ENCODE results near the gene SSH3.
"Not testable (repeated sequence)": the region's sequence is repeated elsewhere in the genome, so short reads cannot be mapped to it uniquely, and the experiment has no call there.

SSH3 gene

DNA sequence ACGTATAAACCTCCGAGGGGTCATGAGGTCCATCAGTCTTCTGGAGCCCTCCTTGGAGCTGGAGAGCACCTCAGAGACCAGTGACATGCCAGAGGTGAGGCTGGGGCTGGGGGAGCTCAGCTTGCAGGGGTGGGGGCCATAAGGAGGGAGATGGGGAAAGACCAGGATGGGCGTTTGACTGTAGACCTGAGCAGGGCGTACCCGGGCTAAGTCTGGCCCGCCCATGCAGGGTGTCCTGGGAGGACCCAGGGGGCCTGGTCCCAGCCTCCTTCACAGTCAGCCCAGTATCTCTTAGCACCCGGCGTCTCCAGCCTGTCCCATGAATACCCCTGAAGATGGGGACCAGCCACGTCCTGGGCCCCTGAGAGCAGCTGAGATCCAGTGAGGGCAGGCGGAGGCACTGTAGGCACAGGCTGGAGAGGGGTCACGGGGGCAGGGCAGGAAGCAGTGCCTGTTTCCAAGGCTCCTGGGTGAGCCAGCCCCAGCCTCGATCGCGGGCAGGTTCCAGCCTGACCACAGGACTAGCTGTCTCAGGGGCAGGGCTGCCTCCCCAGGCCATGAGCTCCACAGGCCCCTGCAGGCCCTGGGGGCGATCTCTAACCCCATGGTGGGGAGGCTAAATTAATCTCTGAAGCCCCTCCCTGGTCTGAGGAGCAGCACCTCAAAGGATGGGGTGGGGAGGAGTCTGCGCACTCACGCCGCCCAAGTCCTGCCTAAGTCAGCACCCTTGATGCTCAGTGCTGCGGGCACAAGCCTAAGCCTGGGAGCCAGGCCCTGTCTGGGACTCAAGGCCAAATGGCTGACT lies 7.1 kb downstream of the SSH3 start:
- H3K4me1 Mint-ChIP-seq (ENCODE audit: low read depth in 2 of 2) = peaks cover 25 to 29% of the 10 kb centered on the region in 2 donors
- H3K27ac Mint-ChIP-seq = peak overlapping the region in 1 of 2 donors; percentile 93
- no peak for DNase-seq
- H3K36me3 Mint-ChIP-seq (ENCODE audit: insufficient read depth) = peaks cover 8% of the 10 kb centered on the region
- no peak for ATAC-seq (replicated peaks)
- no peaks in the 10 kb centered on the region for H3K27me3 Mint-ChIP-seq
- no peaks in the 10 kb centered on the region for H3K9me3 Mint-ChIP-seq
- no peak overlapping the region for H3K4me3 Mint-ChIP-seq

DNA sequence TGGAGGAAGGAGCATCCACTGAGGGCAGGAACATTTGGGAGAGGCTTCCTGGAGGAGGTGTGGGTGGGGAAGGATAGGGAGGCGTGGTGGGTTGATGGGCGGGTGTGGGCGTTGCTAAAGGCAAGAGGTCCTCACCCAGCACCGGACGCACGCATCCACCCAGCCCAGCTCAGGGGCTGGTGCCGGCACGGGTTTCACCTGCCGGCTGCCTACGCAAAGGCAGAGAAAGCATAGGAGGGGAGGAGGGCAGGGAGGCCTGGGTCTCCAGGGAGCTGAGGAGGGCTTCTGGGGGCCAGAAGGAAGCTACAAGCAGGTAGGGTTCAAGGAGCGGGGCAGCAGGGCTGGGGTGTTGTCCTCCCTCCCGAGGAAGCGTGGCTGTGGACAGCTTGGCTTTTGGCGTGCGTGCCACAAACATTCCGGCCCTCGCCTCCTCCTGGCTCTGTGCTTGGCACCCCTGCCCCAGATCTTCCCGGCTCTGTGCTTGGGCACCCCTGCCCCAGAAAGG lies 7.8 kb downstream of the SSH3 start:
- peaks cover 25 to 29% of the 10 kb centered on the region in 2 donors for H3K4me1 Mint-ChIP-seq (ENCODE audit: low read depth in 2 of 2)
- H3K4me3 Mint-ChIP-seq = no peak overlapping the region
- H3K27me3 Mint-ChIP-seq = no peaks in the 10 kb centered on the region
- H3K27ac Mint-ChIP-seq = peak overlapping the region; percentile 88 to 93
- H3K9me3 Mint-ChIP-seq = no peaks in the 10 kb centered on the region
- peaks cover 14% of the 10 kb centered on the region for H3K36me3 Mint-ChIP-seq (ENCODE audit: insufficient read depth)
- ATAC-seq (replicated peaks) (no peak), DNase-seq (no peak)

DNA sequence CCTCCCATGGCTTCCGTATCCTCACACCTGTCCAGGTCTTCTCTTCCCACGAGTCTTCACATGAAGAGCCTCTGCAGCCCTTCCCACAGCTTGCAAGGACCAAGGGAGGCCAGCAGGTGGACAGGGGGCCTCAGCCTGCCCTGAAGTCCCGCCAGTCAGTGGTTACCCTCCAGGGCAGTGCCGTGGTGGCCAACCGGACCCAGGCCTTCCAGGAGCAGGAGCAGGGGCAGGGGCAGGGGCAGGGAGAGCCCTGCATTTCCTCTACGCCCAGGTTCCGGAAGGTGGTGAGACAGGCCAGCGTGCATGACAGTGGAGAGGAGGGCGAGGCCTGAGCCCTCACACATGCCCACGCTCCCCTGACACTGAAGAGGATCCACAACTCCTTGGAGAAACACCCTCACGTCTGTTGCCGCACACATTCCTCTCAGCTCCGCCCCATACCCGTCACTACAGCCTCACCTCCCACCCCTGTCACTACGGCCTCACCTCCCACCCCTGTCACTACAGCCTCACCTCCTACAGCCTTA lies 8.3 kb downstream of the SSH3 start:
- Mint-ChIP-seq H3K27ac (peak overlapping the region; percentile 88 to 93), H3K9me3 (no peaks in the 10 kb centered on the region), H3K27me3 (no peaks in the 10 kb centered on the region), H3K4me3 (peak overlapping the region; percentile 20 to 52), H3K36me3 (ENCODE audit: insufficient read depth) (peaks cover 14% of the 10 kb centered on the region), H3K4me1 (ENCODE audit: low read depth in 2 of 2) (peaks cover 25 to 29% of the 10 kb centered on the region in 2 donors)
- no peak for DNase-seq
- ATAC-seq (replicated peaks) = peak; percentile 79

DNA sequence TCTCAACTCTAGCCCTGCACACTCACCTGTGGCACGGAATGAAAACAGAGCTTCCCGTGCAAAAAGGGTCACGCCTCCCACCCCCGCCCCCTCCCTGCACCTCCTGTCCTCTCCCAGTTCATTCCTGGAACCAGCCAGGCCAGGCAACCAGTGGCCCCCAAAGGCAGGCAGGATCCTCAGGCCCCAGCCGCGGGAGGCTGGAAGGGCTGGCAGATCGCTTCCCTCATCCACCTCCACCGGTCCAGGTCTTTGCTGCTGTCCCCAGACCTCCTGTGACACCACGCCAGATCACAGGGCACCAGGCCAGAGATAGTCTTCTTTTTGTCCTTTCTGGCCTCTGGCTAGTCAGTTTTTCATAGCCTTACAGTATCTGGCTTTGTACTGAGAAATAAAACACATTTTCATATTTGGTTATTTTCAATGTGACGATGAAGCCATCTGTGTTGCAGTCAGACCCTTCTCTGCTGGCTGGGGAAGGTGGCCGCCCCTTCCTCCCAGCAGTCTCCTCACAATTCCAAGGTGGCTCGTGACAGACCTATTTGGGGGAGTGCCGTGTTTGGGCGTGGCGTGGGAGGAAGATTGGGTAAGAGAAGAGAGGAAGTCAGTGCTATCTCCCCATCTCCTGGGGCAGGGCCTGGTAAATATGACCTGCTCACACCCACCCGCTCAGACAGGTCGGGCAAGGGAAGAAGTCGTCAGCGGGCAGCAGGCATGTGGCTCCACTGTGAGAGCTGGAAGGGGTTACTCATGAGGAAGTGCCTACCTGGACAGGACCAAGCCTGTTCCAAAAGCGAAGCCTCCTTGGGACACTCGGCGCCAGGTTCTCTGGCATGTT lies 9.1 kb downstream of the SSH3 start:
- DNase-seq (no peak), ATAC-seq (replicated peaks) (peak; percentile 34)
- no peaks in the 10 kb centered on the region for H3K9me3 Mint-ChIP-seq
- H3K4me3 Mint-ChIP-seq = peak overlapping the region; percentile 52 to 53
- peaks cover 20% of the 10 kb centered on the region for H3K36me3 Mint-ChIP-seq (ENCODE audit: insufficient read depth)
- H3K27me3 Mint-ChIP-seq = no peaks in the 10 kb centered on the region
- peak overlapping the region; percentile 75 to 93 for H3K27ac Mint-ChIP-seq
- H3K4me1 Mint-ChIP-seq (ENCODE audit: low read depth in 2 of 2) = peaks cover 29 to 33% of the 10 kb centered on the region in 2 donors

DNA sequence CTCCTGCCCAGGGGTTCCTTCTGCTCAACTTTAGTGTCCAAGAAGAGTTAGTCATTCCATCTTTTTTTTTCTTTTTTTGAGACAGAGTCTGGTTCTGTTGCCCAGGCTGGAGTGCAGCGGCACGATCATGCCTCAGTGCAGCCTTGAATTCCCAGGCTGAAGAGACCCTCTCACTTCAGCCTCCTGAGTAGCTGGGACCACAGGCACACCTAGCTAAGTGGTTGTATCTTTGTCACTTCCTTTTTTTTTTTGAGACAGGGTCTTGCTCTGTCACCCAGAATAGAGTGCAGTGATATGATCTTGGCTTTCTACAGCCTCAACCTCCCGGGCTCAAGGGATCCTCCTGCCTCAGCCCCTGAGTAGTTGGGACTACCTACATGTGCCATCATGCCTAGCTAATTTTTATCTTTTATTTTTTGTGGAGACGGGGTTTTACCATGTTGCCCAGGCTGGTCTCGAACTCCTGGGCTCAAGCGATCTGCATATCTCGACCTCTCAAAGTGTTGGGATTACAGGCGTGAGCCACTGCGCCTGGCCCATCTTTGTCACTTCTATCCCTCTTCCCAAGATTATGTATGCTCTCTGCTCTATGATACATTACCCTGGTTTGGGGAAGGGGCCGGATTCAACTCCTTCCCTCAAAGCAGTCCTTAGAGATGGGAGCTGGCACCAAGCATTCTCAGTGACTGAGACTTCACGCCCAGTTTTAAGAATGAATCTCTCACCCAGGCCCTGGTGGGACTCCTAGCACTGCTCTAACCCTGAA lies 10.0 kb downstream of the SSH3 start:
- Mint-ChIP-seq H3K36me3 (ENCODE audit: insufficient read depth) (peaks cover 26% of the 10 kb centered on the region), H3K27me3 (no peaks in the 10 kb centered on the region), H3K4me3 (peak overlapping the region; percentile 27 to 52), H3K9me3 (no peaks in the 10 kb centered on the region), H3K4me1 (ENCODE audit: low read depth in 2 of 2) (peaks cover 35 to 36% of the 10 kb centered on the region in 2 donors), H3K27ac (peak overlapping the region; percentile 75 to 93)
- no peak for ATAC-seq (replicated peaks)
- DNase-seq = no peak

DNA sequence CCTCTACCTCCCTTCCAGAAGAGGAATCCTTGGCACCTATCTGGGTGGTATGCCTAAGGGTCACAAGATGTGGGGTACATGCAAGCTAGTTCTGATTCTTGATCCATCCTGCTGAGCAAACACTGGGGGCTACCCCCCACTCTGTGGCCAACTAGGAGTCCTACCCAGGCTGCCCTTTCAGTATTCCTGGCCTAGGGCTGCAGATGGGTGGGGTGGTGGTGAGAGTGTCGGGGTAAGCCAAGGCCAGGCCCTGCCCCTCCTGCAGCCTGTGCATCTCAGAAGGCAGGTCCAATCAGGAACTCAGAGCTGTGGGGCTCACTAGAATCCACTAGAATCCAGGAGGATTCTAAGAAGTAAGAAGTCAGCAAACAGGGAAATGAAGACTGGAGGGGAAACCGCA lies 10.9 kb downstream of the SSH3 start:
- H3K9me3 Mint-ChIP-seq = no peaks in the 10 kb centered on the region
- ATAC-seq (replicated peaks) = no peak
- peaks cover 32% of the 10 kb centered on the region for H3K36me3 Mint-ChIP-seq (ENCODE audit: insufficient read depth)
- DNase-seq = no peak
- peak overlapping the region; percentile 70 to 75 for H3K27ac Mint-ChIP-seq
- H3K4me1 Mint-ChIP-seq (ENCODE audit: low read depth in 2 of 2) = peaks cover 36 to 40% of the 10 kb centered on the region in 2 donors
- peak overlapping the region in 1 of 2 donors; percentile 44 for H3K4me3 Mint-ChIP-seq
- no peaks in the 10 kb centered on the region for H3K27me3 Mint-ChIP-seq

DNA sequence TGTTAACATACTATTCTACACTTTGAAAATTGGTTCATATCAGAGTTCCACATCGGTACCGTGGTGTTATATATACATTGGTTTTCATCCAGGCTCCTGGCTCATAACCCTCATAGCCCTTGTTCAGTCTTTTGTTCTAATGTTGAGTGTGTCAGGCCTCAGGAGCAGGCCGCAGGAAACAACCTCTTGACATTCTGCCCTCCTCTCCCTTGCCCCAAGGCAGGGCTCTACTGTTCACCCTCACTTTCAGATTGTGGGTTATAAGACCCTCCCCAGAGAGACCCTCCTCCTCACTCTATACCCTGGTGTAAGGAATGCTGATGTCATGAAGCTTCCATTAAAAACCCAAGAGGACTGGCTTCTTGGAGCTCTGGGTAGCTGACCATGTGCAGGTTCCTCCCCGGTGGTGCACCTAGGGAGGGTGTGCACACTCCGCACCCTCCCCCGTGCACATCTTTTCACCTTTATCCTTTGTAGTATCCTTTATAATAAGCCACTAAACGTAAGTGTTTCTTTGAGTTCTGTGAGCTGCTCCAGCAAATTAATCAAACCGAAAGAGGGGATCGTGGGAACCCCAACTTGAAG lies 12.1 kb downstream of the SSH3 start:
- Mint-ChIP-seq H3K4me1 (ENCODE audit: low read depth in 2 of 2) (peaks cover 36 to 40% of the 10 kb centered on the region in 2 donors), H3K9me3 (no peaks in the 10 kb centered on the region), H3K27me3 (no peaks in the 10 kb centered on the region), H3K36me3 (ENCODE audit: insufficient read depth) (peaks cover 32% of the 10 kb centered on the region), H3K27ac (no peak overlapping the region), H3K4me3 (peak overlapping the region in 1 of 2 donors; percentile 23)
- DNase-seq (no peak), ATAC-seq (replicated peaks) (no peak)

DNA sequence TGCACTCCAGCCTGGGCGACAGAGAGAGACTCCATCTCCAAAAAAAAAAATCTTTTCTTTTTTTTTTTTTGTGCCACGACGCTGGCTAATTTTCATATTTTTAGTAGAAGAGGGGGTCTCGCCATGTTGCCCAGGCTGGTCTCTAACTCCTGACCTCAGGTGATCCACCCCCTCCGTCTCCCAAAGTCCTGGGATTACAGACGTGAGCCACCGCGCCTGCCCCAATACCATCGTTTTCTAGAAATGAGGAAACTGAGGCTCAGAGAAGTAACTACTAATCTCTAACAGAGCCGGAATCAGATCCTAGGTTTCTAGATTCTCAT lies 13.5 kb downstream of the SSH3 start:
- peak overlapping the region; percentile 92 to 94 for H3K27ac Mint-ChIP-seq

DNA sequence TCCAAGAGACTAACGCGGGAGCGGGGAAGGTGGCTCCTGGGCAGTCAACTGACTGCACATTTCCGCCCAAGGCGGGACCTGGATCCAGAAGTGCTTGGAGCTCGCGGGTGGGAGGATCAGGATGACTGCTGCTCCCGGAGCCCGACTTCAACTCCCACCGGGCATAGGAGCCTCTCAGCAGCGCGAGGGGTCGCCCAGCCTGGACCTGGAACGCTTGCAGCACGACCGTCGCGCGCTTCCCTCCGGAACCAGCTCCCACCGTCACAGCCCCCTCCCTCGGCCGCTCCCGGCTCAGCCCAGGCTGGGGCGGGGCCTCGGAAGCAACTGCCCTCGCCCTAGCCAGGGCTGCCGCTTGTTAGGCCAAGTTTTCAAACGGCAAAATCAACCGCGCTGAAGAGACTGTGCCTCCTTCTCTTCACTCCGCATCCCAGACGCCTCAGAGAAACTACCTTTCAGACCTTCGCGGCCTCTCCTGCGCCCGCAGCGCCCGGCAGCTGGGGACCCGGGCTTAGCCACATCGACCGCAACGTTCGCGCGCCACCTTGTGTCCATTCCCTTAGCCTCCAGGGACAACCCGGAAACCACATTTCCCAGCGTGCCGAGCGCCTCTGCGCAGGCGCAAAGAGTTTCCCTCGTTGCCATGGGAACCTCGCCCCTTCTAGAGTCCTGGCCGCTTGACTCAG lies 14.0 kb downstream of the SSH3 start:
- H3K4me3 Mint-ChIP-seq = peak overlapping the region; percentile 87 to 98
- ATAC-seq (replicated peaks) = peak; percentile 81
- no peaks in the 10 kb centered on the region for H3K27me3 Mint-ChIP-seq
- peak overlapping the region; percentile 92 to 94 for H3K27ac Mint-ChIP-seq
- no peaks in the 10 kb centered on the region for H3K9me3 Mint-ChIP-seq
- H3K36me3 Mint-ChIP-seq (ENCODE audit: insufficient read depth) = peaks cover 32% of the 10 kb centered on the region
- peaks cover 26 to 33% of the 10 kb centered on the region in 2 donors for H3K4me1 Mint-ChIP-seq (ENCODE audit: low read depth in 2 of 2)
- peak; percentile 99 for DNase-seq

More for the DNA sequence above, 13.5 kb downstream of the SSH3 start:
- Mint-ChIP-seq H3K9me3 (no peaks in the 10 kb centered on the region), H3K4me1 (ENCODE audit: low read depth in 2 of 2) (peaks cover 30 to 36% of the 10 kb centered on the region in 2 donors), H3K27me3 (no peaks in the 10 kb centered on the region), H3K36me3 (ENCODE audit: insufficient read depth) (peaks cover 32% of the 10 kb centered on the region), H3K4me3 (peak overlapping the region; percentile 87 to 98)
- ATAC-seq (replicated peaks) (no peak), DNase-seq (no peak)

DNA sequence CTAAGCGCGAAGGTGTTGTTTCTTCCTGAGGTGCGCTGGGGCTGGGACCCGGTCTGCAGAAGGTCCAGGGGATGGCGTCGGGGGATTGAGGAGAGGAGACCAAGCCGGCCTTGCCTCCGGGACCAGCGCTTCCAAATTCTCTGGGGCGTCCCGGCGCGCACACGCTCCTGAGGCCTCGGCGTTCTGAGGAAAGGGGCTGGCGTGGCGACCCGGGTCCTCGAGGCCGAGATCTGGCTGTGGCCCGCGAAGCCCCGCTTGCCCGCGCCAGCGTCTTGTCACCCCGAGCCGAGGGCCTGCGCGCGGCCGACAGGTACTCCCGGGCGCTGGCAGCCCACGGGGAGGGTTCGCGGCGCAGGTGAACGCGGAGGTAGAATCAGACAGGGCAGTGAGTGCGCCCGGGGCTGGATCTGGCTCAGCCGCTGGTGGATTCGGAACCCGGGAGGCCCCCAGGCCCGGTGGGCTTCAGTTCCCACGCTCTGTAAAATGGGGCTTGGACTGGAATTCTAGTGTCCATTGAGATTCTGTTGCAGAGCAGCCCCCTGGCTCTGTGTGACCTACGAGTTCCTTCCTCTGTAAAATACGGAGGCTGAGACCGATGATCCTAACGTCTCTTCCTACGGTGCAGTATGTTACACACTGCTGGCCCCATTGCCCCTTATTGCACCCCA lies 14.7 kb downstream of the SSH3 start:
- DNase-seq (no peak), ATAC-seq (replicated peaks) (peak; percentile 30)
- H3K9me3 Mint-ChIP-seq = no peaks in the 10 kb centered on the region
- H3K4me3 Mint-ChIP-seq = peak overlapping the region; percentile 87 to 98
- H3K27me3 Mint-ChIP-seq = no peaks in the 10 kb centered on the region
- H3K36me3 Mint-ChIP-seq (ENCODE audit: insufficient read depth) = peaks cover 32% of the 10 kb centered on the region
- H3K27ac Mint-ChIP-seq = peak overlapping the region; percentile 92 to 94
- peaks cover 20 to 26% of the 10 kb centered on the region in 2 donors for H3K4me1 Mint-ChIP-seq (ENCODE audit: low read depth in 2 of 2)

DNA sequence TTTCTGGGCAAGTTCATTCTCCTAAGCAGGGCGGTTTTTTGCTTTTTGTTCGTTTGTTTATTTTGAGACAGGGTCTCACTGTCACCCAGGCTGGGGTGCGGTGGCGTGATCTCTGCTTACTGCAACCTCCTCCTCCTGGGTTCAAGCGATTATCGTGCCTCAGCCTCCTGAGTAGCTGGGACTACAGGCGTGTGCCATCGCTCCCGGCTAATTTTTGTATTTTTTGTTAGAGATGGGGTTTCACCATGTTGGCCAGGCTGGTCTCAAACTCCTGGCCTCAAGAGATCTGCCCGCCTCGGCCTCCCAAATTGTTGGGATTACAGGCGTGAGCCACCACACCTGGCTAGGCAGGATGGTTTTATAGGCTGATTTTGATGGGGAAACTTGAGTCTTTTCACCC lies 15.5 kb downstream of the SSH3 start:
- H3K4me3 Mint-ChIP-seq = peak overlapping the region; percentile 87 to 98
- not testable (repeated sequence) for H3K27me3 Mint-ChIP-seq; DNase-seq; H3K9me3 Mint-ChIP-seq; H3K27ac Mint-ChIP-seq; ATAC-seq (replicated peaks)
- peaks cover 28% of the 10 kb centered on the region for H3K36me3 Mint-ChIP-seq (ENCODE audit: insufficient read depth)
- H3K4me1 Mint-ChIP-seq (ENCODE audit: low read depth in 2 of 2) = peaks cover 14 to 20% of the 10 kb centered on the region in 2 donors

DNA sequence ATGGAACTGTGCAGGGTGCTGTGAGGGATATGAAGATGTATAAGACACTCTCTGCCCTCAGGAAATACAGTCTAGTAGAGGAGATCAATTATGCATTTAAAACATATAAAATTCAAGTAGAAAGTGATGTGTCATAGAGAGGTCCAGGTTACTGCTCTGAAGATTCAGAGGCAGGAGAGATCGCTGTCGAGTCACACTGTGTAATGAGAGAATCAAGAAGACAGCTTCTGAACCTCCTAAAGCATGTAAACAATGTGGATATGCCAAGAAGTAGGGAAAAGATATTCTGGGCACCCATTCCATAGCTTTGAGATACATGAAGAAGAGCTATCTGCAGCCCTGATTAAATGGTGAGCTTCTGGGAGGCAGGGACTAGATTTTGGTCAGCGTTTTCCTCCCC lies 16.7 kb downstream of the SSH3 start:
- Mint-ChIP-seq H3K4me3 (no peak overlapping the region), H3K36me3 (ENCODE audit: insufficient read depth) (peaks cover 28% of the 10 kb centered on the region), H3K27me3 (no peaks in the 10 kb centered on the region), H3K9me3 (no peaks in the 10 kb centered on the region), H3K4me1 (ENCODE audit: low read depth in 2 of 2) (peaks cover 9 to 15% of the 10 kb centered on the region in 2 donors), H3K27ac (no peak overlapping the region)
- DNase-seq (no peak), ATAC-seq (replicated peaks) (no peak)
